ENCODE measurements around the gene GTF2IRD1.
"Not testable (repeated sequence)": the region's sequence is repeated elsewhere in the genome, so short reads cannot be mapped to it uniquely, and the experiment has no call there.

Gene GTF2IRD1

GRCh38 chr7:74485611-74486010, 31.9 kb downstream of the GTF2IRD1 start:
- H3K4me1 Mint-ChIP-seq (ENCODE audit: low read depth) = no peaks in the 10 kb centered on the region
- H3K36me3 Mint-ChIP-seq (ENCODE audit: low read depth) = no peaks in the 10 kb centered on the region
- no peaks in the 10 kb centered on the region for H3K9me3 Mint-ChIP-seq
- H3K4me3 Mint-ChIP-seq = no peak overlapping the region
- no peak overlapping the region for H3K27ac Mint-ChIP-seq
- H3K27me3 Mint-ChIP-seq = peaks cover 5% of the 10 kb centered on the region

DNA sequence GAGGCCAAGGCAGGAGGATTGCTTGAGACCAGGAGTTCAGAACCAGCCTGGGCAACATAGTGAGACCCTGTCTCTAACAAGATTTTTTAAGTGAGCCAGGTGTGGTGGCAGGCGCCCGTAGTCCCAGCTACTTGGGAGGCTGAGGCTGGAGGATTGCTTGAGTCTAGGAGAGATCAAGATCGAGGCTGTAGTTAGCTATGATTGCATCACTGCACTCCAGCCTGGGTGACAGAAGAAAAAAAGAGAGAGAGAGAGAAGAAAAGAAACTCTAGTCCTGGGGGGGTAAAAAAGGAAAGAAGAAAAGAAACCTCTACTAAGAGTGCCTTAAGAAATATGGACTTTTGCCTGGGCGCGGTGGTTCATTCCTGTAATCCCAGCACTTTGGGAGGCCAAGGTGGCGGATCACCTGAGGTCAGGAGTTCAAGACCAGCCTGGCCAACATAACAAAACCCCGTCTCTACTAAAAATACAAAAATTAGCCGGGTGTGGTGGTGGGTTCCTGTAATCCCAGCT, 34.9 kb downstream of the GTF2IRD1 start:
- not testable (repeated sequence) for H3K36me3 Mint-ChIP-seq (ENCODE audit: low read depth); H3K4me3 Mint-ChIP-seq; H3K27me3 Mint-ChIP-seq; H3K27ac Mint-ChIP-seq; H3K4me1 Mint-ChIP-seq (ENCODE audit: low read depth); H3K9me3 Mint-ChIP-seq

GRCh38 chr7:74489997-74490945, 36.6 kb downstream of the GTF2IRD1 start:
- Mint-ChIP-seq H3K4me1 (ENCODE audit: low read depth) (no peaks in the 10 kb centered on the region), H3K27ac (no peak overlapping the region), H3K27me3 (peaks cover 4% of the 10 kb centered on the region), H3K9me3 (peaks cover 4% of the 10 kb centered on the region), H3K4me3 (no peak overlapping the region), H3K36me3 (ENCODE audit: low read depth) (no peaks in the 10 kb centered on the region)

DNA sequence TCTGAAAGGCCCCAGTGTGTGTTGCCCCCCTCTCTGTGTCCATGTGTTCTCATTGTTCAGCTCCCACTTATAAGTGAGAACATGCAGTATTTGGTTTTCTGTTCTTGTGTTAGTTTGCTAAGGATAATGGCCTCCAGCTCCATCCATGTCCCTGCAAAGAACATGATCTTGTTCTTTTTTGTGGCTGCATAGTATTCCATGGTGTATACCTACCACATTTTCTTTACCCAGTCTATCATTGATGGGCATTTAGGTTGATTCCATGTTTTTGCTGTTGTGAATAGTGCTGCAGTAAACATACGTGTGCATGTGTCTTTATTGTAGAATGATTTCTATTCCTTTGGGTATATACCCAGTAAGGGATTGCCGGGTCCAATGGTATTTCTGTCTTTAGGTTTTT, 37.8 kb downstream of the GTF2IRD1 start:
- not testable (repeated sequence) for H3K27me3 Mint-ChIP-seq; H3K9me3 Mint-ChIP-seq; H3K27ac Mint-ChIP-seq; H3K4me1 Mint-ChIP-seq (ENCODE audit: low read depth); H3K4me3 Mint-ChIP-seq; H3K36me3 Mint-ChIP-seq (ENCODE audit: low read depth)

DNA sequence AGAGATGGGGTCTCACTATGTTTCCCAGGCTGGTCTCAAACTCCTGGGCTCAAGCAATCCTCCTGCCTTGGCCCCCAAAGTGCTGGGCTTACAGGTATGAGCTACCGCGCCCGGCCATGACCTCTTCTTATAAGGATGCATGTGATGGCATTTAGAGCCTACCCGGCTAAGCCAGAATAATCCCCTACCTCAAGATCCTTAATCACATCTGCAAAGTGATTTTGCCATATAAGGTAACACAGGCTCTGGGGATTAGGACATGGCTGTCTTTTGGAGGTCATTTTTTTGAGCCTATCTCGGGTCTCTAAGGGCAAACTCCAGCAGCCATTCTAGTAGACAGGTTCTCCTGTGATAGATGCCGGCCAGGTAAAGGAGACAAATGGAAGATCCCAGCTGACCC, 39.6 kb downstream of the GTF2IRD1 start:
- Mint-ChIP-seq H3K4me1 (ENCODE audit: low read depth) (no peaks in the 10 kb centered on the region), H3K27me3 (peaks cover 4% of the 10 kb centered on the region), H3K27ac (no peak overlapping the region), H3K36me3 (ENCODE audit: low read depth) (no peaks in the 10 kb centered on the region), H3K9me3 (peaks cover 4% of the 10 kb centered on the region), H3K4me3 (no peak overlapping the region)

DNA sequence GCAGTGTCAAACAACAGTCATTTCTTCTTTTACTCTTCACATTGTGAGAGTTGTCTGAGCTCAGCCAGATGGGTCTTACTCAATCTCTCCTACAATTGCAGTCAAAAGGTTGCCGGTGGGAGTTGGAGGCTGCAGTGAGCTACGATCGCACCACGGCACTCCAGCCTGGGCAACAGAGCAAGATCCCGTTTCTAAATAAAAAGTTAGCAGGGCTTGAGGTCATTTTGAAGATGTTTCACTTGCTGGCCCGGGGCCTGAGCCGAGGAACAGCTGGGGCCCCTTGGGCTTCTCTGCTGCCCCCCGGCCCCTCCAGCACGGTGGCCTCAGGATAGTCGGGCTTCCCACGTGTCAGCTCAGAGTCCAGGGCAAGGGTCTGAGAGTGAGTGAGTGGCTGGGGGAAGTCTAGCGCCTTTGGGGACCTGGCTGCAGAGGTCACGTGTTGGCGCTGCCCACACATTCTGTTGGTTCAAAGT, 40.4 kb downstream of the GTF2IRD1 start:
- no peak overlapping the region for H3K27ac Mint-ChIP-seq
- no peaks in the 10 kb centered on the region for H3K36me3 Mint-ChIP-seq (ENCODE audit: low read depth)
- no peak overlapping the region for H3K4me3 Mint-ChIP-seq
- peaks cover 4% of the 10 kb centered on the region for H3K27me3 Mint-ChIP-seq
- H3K9me3 Mint-ChIP-seq = peaks cover 4% of the 10 kb centered on the region
- no peaks in the 10 kb centered on the region for H3K4me1 Mint-ChIP-seq (ENCODE audit: low read depth)

DNA sequence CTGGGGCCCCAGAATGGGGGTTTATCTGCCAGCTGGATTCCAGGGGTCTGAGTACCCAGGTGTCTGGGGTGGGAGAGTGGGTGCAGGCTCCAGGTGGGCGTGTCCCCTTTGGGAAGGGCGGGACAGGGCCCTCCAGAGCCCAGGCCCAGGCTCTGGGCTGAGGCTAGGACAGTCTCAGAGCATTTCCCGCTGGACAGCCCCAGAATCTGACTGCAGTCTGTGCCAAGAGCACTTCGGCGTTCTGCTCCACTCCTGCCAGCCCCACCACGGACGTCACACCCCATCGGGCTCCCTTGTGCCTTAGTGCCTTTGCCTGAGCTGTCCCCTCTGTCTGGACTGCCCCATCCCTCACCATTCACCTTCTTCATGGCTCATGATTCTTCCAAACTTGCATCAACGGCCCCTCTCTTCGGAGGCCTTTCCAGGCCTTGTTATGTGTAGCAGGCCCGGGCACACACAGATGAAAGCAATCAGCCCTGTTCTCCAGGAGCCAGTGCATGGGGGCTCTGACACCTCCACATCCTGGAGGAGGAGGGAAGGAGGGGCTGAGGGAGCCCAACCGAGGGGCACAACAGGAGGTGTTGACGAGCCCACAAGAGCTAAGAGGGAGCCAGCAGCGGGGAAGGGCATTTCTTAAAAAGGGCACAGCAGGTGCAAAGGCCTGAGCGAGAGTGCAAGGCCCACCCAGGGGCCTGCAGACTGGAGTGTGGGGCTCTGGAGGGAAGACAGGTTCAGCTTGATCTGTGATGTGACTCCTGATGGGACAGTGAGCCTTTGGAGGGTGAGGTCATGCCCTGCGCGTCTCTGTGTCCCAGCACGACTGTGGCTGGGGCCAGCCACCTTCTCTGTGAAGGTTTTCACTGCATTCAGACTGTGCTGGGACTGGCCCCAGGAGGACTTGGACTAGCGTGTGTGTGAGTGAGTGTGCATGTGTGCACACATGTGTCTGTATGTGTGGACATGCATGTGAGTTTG, 41.7 kb downstream of the GTF2IRD1 start:
- peaks cover 4% of the 10 kb centered on the region for H3K27me3 Mint-ChIP-seq
- no peaks in the 10 kb centered on the region for H3K36me3 Mint-ChIP-seq (ENCODE audit: low read depth)
- no peak overlapping the region for H3K27ac Mint-ChIP-seq
- H3K4me1 Mint-ChIP-seq (ENCODE audit: low read depth) = no peaks in the 10 kb centered on the region
- H3K4me3 Mint-ChIP-seq = no peak overlapping the region
- H3K9me3 Mint-ChIP-seq = peaks cover 4% of the 10 kb centered on the region

GRCh38 chr7:74496272-74496671, 42.6 kb downstream of the GTF2IRD1 start:
- Mint-ChIP-seq H3K4me3 (no peak overlapping the region), H3K4me1 (ENCODE audit: low read depth) (no peaks in the 10 kb centered on the region), H3K9me3 (peaks cover 4% of the 10 kb centered on the region), H3K27ac (peak overlapping the region; percentile 61), H3K27me3 (peaks cover 4% of the 10 kb centered on the region), H3K36me3 (ENCODE audit: low read depth) (no peaks in the 10 kb centered on the region)

GRCh38 chr7:74496773-74497172, 43.1 kb downstream of the GTF2IRD1 start:
- H3K27me3 Mint-ChIP-seq, H3K4me3 Mint-ChIP-seq: not testable (repeated sequence)

GRCh38 chr7:74498354-74498753, 44.6 kb downstream of the GTF2IRD1 start:
- H3K4me3 Mint-ChIP-seq = no peak overlapping the region
- no peak overlapping the region for H3K27ac Mint-ChIP-seq
- H3K9me3 Mint-ChIP-seq = no peaks in the 10 kb centered on the region
- no peaks in the 10 kb centered on the region for H3K36me3 Mint-ChIP-seq (ENCODE audit: low read depth)
- H3K4me1 Mint-ChIP-seq (ENCODE audit: low read depth) = no peaks in the 10 kb centered on the region
- no peaks in the 10 kb centered on the region for H3K27me3 Mint-ChIP-seq

More at GRCh38 chr7:74496773-74497172, 43.1 kb downstream of the GTF2IRD1 start:
- H3K4me1 Mint-ChIP-seq (ENCODE audit: low read depth); H3K27ac Mint-ChIP-seq; H3K36me3 Mint-ChIP-seq (ENCODE audit: low read depth); H3K9me3 Mint-ChIP-seq: not testable (repeated sequence)

DNA sequence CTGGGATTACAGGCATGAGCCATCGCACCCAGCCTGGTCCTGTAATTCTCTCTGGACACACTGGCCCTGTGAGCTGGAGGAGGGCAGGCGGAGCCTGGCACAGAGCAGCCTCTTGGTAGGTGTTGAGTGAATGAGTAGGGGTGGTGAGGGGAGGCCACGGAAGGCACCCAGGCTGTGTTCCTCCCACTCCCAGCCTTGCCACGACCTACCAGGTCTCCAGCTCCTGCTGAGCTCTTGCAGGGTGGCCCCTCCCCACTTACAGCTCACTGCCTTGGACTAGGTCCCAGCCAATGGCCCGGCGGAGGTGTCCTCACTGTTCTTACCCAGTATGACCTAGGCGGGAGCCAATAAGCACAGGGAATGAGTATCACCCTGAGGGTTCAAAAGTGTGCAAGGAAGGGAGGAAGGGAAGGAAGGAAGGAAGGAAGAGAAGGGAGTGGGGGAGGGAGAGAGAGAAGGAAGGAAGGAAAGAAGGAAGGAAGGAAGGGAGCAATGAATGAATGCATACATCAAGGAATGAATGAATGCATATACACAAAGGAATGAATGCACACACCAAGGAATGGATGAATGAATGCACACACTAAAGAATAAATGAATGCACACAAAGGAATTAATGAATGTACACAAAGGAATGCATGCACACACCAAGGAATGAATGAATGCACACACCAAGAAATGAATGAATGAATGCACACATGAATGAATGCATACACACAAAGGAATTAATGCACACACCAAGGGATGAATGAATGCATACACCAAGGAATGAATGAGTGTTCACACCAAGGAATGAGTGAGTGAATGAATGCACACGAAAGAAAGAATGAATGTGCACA, 45.5 kb downstream of the GTF2IRD1 start:
- Mint-ChIP-seq H3K4me3 (no peak overlapping the region), H3K36me3 (ENCODE audit: low read depth) (no peaks in the 10 kb centered on the region), H3K27me3 (no peaks in the 10 kb centered on the region), H3K9me3 (no peaks in the 10 kb centered on the region), H3K27ac (no peak overlapping the region), H3K4me1 (ENCODE audit: low read depth) (no peaks in the 10 kb centered on the region)

- no peak overlapping the region for H3K4me3 Mint-ChIP-seq
- H3K36me3 Mint-ChIP-seq (ENCODE audit: low read depth) = no peaks in the 10 kb centered on the region
- H3K9me3 Mint-ChIP-seq = no peaks in the 10 kb centered on the region
- no peaks in the 10 kb centered on the region for H3K27me3 Mint-ChIP-seq
- H3K4me1 Mint-ChIP-seq (ENCODE audit: low read depth) = no peaks in the 10 kb centered on the region
- no peak overlapping the region for H3K27ac Mint-ChIP-seq
Measured at GRCh38 chr7:74499835-74500388, 46.2 kb downstream of the GTF2IRD1 start.

GRCh38 chr7:74501298-74501697, 47.6 kb downstream of the GTF2IRD1 start:
- Mint-ChIP-seq H3K36me3 (ENCODE audit: low read depth) (no peaks in the 10 kb centered on the region), H3K27me3 (no peaks in the 10 kb centered on the region), H3K4me3 (no peak overlapping the region), H3K9me3 (no peaks in the 10 kb centered on the region), H3K27ac (no peak overlapping the region), H3K4me1 (ENCODE audit: low read depth) (no peaks in the 10 kb centered on the region)

All from stimulated activated naive CD8-positive, alpha-beta T cell treated with anti-CD3 and anti-CD28 coated beads, Interleukin-15, Interleukin-2, amounts not matched to agents 100 ng/mL and 50 ng/mL, for 24 hours (primary cell).